Measurements from ENCODE around the gene VAV1. TPM values are rescaled to one million over a fixed set of nuclear protein-coding genes. Genes with fewer than 3 reads are reported as not detected.

The VAV1 gene
- total and polyA plus RNA-seq, 9 of the 15 experiments (the other 6 are each of a cell fraction or from before 2014, with no cell fraction given): 0.46 to 20.1 (median 11.1) TPM

- TF ChIP-seq, protein P1, sequence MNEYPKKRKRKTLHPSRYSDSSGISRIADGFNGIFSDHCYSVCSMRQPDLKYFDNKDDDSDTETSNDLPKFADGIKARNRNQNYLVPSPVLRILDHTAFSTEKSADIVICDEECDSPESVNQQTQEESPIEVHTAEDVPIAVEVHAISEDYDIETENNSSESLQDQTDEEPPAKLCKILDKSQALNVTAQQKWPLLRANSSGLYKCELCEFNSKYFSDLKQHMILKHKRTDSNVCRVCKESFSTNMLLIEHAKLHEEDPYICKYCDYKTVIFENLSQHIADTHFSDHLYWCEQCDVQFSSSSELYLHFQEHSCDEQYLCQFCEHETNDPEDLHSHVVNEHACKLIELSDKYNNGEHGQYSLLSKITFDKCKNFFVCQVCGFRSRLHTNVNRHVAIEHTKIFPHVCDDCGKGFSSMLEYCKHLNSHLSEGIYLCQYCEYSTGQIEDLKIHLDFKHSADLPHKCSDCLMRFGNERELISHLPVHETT (CRISPR knock-in tag; conservative IDR thresholded peaks at IDR 0.05 in 1 of 2, IDR thresholded peaks at IDR 0.05 in 1 of 2): no peak
- TF ChIP-seq SMARCA4 (IDR thresholded peaks at IDR 0.05): no peak
- no peak; the same call in 1 of the 2 replicates for TF ChIP-seq SOX6 (IDR thresholded peaks at IDR 0.05)
- TF ChIP-seq NR1H2 (CRISPR knock-in tag; IDR thresholded peaks at IDR 0.05): no peak
- TF ChIP-seq, protein P2, sequence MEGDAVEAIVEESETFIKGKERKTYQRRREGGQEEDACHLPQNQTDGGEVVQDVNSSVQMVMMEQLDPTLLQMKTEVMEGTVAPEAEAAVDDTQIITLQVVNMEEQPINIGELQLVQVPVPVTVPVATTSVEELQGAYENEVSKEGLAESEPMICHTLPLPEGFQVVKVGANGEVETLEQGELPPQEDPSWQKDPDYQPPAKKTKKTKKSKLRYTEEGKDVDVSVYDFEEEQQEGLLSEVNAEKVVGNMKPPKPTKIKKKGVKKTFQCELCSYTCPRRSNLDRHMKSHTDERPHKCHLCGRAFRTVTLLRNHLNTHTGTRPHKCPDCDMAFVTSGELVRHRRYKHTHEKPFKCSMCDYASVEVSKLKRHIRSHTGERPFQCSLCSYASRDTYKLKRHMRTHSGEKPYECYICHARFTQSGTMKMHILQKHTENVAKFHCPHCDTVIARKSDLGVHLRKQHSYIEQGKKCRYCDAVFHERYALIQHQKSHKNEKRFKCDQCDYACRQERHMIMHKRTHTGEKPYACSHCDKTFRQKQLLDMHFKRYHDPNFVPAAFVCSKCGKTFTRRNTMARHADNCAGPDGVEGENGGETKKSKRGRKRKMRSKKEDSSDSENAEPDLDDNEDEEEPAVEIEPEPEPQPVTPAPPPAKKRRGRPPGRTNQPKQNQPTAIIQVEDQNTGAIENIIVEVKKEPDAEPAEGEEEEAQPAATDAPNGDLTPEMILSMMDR (IDR thresholded peaks at IDR 0.05 in 2 of 3, conservative IDR thresholded peaks at IDR 0.05 in 1 of 3; ENCODE audit: insufficient read depth in 2 of 3, low read depth in 1 of 3, low read length in 3 of 3): peak in 1 of 3 experiments; percentile 5; a peak in 1 of 6 replicates
- TF ChIP-seq ILK (tag; IDR thresholded peaks at IDR 0.05; ENCODE audit: borderline replicate concordance, low read depth): no peak
- TF ChIP-seq, protein P3, sequence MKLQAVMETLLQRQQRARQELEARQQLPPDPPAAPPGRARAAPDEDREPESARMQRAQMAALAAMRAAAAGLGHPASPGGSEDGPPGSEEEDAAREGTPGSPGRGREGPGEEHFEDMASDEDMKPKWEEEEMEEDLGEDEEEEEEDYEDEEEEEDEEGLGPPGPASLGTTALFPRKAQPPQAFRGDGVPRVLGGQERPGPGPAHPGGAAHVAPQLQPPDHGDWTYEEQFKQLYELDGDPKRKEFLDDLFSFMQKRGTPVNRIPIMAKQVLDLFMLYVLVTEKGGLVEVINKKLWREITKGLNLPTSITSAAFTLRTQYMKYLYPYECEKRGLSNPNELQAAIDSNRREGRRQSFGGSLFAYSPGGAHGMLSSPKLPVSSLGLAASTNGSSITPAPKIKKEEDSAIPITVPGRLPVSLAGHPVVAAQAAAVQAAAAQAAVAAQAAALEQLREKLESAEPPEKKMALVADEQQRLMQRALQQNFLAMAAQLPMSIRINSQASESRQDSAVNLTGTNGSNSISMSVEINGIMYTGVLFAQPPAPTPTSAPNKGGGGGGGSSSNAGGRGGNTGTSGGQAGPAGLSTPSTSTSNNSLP (IDR thresholded peaks at IDR 0.05; ENCODE audit: borderline replicate concordance, low read depth, low read length): peak; percentile 99
- TF ChIP-seq SRSF3 (IDR thresholded peaks at IDR 0.05; ENCODE audit: insufficient read depth, low read length): no peak
- TF ChIP-seq MYBL2 (IDR thresholded peaks at IDR 0.05; ENCODE audit: low read depth): no peak
- no peak for TF ChIP-seq MYBL2 (CRISPR knock-in tag; IDR thresholded peaks at IDR 0.05; ENCODE audit: borderline replicate concordance)
- TF ChIP-seq, protein P4, sequence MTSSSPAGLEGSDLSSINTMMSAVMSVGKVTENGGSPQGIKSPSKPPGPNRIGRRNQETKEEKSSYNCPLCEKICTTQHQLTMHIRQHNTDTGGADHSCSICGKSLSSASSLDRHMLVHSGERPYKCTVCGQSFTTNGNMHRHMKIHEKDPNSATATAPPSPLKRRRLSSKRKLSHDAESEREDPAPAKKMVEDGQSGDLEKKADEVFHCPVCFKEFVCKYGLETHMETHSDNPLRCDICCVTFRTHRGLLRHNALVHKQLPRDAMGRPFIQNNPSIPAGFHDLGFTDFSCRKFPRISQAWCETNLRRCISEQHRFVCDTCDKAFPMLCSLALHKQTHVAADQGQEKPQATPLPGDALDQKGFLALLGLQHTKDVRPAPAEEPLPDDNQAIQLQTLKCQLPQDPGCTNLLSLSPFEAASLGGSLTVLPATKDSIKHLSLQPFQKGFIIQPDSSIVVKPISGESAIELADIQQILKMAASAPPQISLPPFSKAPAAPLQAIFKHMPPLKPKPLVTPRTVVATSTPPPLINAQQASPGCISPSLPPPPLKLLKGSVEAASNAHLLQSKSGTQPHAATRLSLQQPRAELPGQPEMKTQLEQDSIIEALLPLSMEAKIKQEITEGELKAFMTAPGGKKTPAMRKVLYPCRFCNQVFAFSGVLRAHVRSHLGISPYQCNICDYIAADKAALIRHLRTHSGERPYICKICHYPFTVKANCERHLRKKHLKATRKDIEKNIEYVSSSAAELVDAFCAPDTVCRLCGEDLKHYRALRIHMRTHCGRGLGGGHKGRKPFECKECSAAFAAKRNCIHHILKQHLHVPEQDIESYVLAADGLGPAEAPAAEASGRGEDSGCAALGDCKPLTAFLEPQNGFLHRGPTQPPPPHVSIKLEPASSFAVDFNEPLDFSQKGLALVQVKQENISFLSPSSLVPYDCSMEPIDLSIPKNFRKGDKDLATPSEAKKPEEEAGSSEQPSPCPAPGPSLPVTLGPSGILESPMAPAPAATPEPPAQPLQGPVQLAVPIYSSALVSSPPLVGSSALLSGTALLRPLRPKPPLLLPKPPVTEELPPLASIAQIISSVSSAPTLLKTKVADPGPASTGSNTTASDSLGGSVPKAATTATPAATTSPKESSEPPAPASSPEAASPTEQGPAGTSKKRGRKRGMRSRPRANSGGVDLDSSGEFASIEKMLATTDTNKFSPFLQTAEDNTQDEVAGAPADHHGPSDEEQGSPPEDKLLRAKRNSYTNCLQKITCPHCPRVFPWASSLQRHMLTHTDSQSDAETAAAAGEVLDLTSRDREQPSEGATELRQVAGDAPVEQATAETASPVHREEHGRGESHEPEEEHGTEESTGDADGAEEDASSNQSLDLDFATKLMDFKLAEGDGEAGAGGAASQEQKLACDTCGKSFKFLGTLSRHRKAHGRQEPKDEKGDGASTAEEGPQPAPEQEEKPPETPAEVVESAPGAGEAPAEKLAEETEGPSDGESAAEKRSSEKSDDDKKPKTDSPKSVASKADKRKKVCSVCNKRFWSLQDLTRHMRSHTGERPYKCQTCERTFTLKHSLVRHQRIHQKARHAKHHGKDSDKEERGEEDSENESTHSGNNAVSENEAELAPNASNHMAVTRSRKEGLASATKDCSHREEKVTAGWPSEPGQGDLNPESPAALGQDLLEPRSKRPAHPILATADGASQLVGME (CRISPR knock-in tag; IDR thresholded peaks at IDR 0.05): peak; percentile 62; the same call in 1 of the 2 replicates
- TF ChIP-seq KAT7 (CRISPR knock-in tag; IDR thresholded peaks at IDR 0.05; ENCODE audit: borderline replicate concordance): no peak; the same call in 1 of the 2 replicates
- TF ChIP-seq GTF2F1 (IDR thresholded peaks at IDR 0.05; ENCODE audit: low read depth, low read length): no peak
- TF ChIP-seq RAD21 (CRISPR knock-in tag; conservative IDR thresholded peaks at IDR 0.05 in 1 of 2, IDR thresholded peaks at IDR 0.05 in 1 of 2): no peak
- TF ChIP-seq LCOR (CRISPR knock-in tag; IDR thresholded peaks at IDR 0.05): no peak
- TF ChIP-seq CEBPB (tag; IDR thresholded peaks at IDR 0.05): peak; percentile 83
These were observed 35.1 kb upstream of the VAV1 start, which contains the start of gene GPR108 (continued) for GRCh38 chr19:6737284-6737872.

Measured in K562 (cell line).